Measurements from ENCODE around the gene CRNKL1.

Gene CRNKL1

DNA sequence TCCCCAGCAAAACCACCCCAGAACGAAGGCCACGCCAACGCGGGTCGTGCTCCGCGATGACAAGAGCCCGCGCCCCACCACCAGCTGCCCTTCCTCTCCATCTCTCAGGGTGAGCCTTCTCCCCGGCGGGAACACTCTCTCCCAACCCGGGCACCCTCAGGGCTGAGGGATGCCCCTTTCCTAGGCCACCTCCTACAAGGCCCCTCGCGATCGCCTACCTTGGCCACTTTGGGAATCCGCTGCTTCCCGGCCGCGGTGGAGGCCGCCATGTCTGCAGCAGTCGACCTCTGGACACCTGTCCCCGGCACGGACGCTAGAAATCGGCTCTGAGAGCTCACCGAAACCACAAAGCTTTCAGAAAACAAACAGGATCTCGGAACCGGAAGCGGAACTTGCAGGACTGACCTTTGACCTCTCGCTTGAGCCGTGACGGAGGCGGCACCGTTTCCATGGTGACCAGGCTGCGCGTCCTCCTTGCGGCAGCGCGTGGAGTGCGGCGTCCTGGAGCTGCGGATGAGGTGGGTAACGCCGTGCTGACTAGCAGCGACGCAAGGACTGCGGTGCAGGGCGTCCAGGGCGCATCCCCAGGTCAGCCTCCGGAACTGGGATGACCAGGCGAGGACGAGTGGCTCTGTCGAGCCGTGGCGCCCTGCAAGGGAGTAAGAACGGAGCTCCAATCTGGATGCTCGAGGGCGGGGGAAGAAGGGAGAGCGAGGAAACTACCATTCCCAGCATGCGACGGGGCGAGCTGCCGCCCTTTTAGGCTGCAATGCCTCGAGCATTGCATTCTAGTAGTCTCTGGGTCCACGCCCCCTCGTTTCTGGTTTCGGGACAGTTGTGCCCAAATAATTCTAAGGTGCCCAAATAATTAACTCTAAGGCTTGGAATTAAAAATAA is at the start of gene CRNKL1, which contains the start of gene CFAP61:
CRNKL1 (minus strand) TSS at position 393 of the 897 bp plus-strand sequence; CDS start at position 269, 124 bp downstream.
CFAP61 (plus strand) TSS at position 459 of the 897 bp plus-strand sequence. CDS start 4,122 bp downstream, outside the sequence.
- Histone ChIP-seq H3K27ac (ENCODE audit: low read depth, low read length) (peak within 1 kb of the TSS; percentile 84), H3K4me1 (ENCODE audit: control insufficient read depth in 1 of 2, insufficient read depth in 2 of 2, low read length in 2 of 2) (peaks cover 9 to 11% of the 10 kb centered on the region in 2 donors), H3K4me3 (ENCODE audit: low read depth in 1 of 2, low read length in 2 of 2) (peak within 1 kb of the TSS; percentile 98 to 100), H3K9me3 (ENCODE audit: control insufficient read depth in 1 of 2, low read length in 2 of 2) (no peaks in the 10 kb centered on the region), H3K36me3 (ENCODE audit: control insufficient read depth in 1 of 2, insufficient read depth in 2 of 2, low read length in 2 of 2) (peaks cover 18 to 30% of the 10 kb centered on the region in 2 donors), H3K27me3 (ENCODE audit: control insufficient read depth in 1 of 2, insufficient read depth in 2 of 2, low read length in 2 of 2) (peaks cover 0 to 4% of the 10 kb centered on the region in 2 donors), H3K9ac (ENCODE audit: low read depth in 1 of 2, low read length in 2 of 2) (peak within 1 kb of the TSS; percentile 92 to 93)

DNA sequence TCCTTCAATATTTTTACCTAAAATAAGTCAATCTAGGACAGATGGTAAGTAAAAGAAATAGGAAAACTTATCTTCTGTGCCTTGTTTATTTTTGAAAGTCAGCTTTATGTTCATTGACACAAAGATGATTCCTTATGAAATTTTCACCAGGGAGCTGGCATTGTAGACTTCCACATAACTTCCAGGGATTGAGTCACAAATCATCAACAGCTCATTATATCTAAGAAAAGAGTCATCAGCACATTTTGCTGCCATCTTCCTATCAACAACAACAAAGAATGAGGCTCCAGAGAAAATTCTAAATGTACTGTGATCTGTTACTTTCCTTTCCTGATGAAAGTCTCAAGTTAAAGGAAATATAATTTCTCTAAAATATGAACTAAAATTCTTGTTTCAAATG is 48.6 kb upstream of the CRNKL1 start:
- no peaks in the 10 kb centered on the region for H3K4me1 ChIP-seq (ENCODE audit: control insufficient read depth in 1 of 2, insufficient read depth in 2 of 2, low read length in 2 of 2)
- H3K9me3 ChIP-seq (ENCODE audit: control insufficient read depth in 1 of 2, low read length in 2 of 2), result no peaks in the 10 kb centered on the region
- H3K27ac ChIP-seq (ENCODE audit: low read depth, low read length), result no peak overlapping the region
- no peak overlapping the region for H3K4me3 ChIP-seq (ENCODE audit: low read depth in 1 of 2, low read length in 2 of 2)
- H3K9ac ChIP-seq (ENCODE audit: low read depth in 1 of 2, low read length in 2 of 2), result no peak overlapping the region
- peaks cover 3 to 6% of the 10 kb centered on the region in 2 donors for H3K27me3 ChIP-seq (ENCODE audit: control insufficient read depth in 1 of 2, insufficient read depth in 2 of 2, low read length in 2 of 2)
- no peaks in the 10 kb centered on the region for H3K36me3 ChIP-seq (ENCODE audit: control insufficient read depth in 1 of 2, insufficient read depth in 2 of 2, low read length in 2 of 2)

DNA sequence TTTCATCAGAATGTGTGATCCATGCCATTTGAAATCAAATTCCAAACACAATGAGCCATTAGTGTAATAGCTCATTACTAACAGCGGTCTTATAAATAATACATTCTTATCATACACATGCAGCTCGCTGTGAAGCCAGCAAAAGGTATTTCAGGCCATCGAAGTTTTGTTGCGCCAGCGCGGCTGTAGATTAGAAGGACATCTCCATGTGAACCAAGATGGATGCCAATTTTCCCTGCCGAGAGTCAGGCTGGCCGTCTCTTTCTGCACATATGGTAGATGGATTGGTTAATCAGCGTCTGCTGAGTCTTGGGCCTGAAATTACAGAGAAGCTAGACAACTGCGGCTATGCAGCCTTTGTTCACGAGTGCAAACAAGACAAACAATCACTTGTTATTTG is 44.2 kb upstream of the CRNKL1 start:
- no peak overlapping the region for H3K4me3 ChIP-seq (ENCODE audit: low read depth in 1 of 2, low read length in 2 of 2)
- H3K4me1 ChIP-seq (ENCODE audit: control insufficient read depth in 1 of 2, insufficient read depth in 2 of 2, low read length in 2 of 2), result no peaks in the 10 kb centered on the region
- no peak overlapping the region for H3K27ac ChIP-seq (ENCODE audit: low read depth, low read length)

DNA sequence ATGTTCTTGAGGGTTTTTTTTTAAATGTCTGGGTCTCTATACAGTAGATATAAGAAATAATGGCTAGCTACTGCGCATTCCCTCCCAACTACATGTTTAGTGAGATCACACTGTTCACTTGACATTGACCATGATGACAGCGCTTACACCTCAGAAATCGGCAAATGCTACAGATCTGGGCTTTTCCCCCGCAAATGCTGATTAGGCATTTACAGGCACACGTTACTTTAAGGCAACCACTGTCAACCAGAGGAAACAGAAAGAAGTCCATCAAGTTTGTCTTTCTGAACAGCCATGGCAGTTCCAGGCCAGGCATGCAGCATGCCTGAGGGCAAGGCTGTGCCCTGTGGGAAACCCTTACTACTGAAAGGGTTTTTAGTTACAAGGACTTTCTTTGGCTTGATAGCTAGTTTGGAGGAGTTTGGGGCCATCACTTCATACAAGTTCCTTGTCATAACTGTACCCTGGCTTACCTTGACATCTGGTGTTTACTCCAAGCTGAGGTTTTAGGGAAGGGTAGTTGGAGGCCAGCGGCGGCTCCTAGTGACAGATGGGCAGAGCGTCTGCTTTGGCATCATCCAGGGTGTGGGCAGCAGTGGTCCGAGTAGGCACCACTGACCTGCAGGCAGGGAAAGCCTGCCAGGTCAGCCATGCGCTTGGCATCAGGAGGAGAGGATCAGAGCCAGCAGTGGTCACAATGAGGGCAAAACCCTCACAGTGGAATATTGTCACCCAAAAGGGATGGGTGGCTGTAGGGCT is 43.0 kb upstream of the CRNKL1 start:
- Histone ChIP-seq H3K36me3 (ENCODE audit: control insufficient read depth in 1 of 2, insufficient read depth in 2 of 2, low read length in 2 of 2) (no peaks in the 10 kb centered on the region), H3K27ac (ENCODE audit: low read depth, low read length) (no peak overlapping the region), H3K4me1 (ENCODE audit: control insufficient read depth in 1 of 2, insufficient read depth in 2 of 2, low read length in 2 of 2) (no peaks in the 10 kb centered on the region), H3K27me3 (ENCODE audit: control insufficient read depth in 1 of 2, insufficient read depth in 2 of 2, low read length in 2 of 2) (peaks cover 3 to 6% of the 10 kb centered on the region in 2 donors), H3K9ac (ENCODE audit: low read depth in 1 of 2, low read length in 2 of 2) (no peak overlapping the region), H3K9me3 (ENCODE audit: control insufficient read depth in 1 of 2, low read length in 2 of 2) (no peaks in the 10 kb centered on the region), H3K4me3 (ENCODE audit: low read depth in 1 of 2, low read length in 2 of 2) (no peak overlapping the region)

More for the DNA sequence above, 44.2 kb upstream of the CRNKL1 start:
- Histone ChIP-seq H3K9me3 (ENCODE audit: control insufficient read depth in 1 of 2, low read length in 2 of 2) (no peaks in the 10 kb centered on the region), H3K27me3 (ENCODE audit: control insufficient read depth in 1 of 2, insufficient read depth in 2 of 2, low read length in 2 of 2) (peaks cover 3 to 6% of the 10 kb centered on the region in 2 donors), H3K36me3 (ENCODE audit: control insufficient read depth in 1 of 2, insufficient read depth in 2 of 2, low read length in 2 of 2) (no peaks in the 10 kb centered on the region), H3K9ac (ENCODE audit: low read depth in 1 of 2, low read length in 2 of 2) (no peak overlapping the region)

DNA sequence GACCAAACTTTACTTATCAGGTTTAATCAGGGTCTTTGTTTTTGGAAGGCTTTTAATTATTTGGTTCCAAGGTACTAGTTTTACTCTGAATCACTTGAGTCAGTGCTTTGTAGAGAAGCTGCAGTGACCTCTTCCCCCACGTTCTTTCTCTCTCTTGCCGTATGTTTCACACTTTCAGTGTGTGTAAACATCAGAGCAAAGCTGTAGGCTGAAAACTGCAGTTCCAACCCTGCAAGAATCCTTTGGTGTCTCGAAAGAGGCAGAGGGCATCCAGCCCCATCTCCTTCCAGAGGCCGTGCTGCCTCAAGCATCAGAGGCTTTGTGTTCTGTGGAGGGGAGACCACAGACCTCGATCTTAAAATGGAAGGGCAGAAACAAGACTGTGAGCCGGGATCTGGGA is 42.1 kb upstream of the CRNKL1 start:
- H3K4me3 ChIP-seq (ENCODE audit: low read depth in 1 of 2, low read length in 2 of 2), result no peak overlapping the region
- H3K27ac ChIP-seq (ENCODE audit: low read depth, low read length), result no peak overlapping the region
- H3K27me3 ChIP-seq (ENCODE audit: control insufficient read depth in 1 of 2, insufficient read depth in 2 of 2, low read length in 2 of 2), result peaks cover 3 to 6% of the 10 kb centered on the region in 2 donors
- H3K9ac ChIP-seq (ENCODE audit: low read depth in 1 of 2, low read length in 2 of 2), result no peak overlapping the region
- H3K4me1 ChIP-seq (ENCODE audit: control insufficient read depth in 1 of 2, insufficient read depth in 2 of 2, low read length in 2 of 2), result no peaks in the 10 kb centered on the region
- H3K36me3 ChIP-seq (ENCODE audit: control insufficient read depth in 1 of 2, insufficient read depth in 2 of 2, low read length in 2 of 2), result no peaks in the 10 kb centered on the region
- H3K9me3 ChIP-seq (ENCODE audit: control insufficient read depth in 1 of 2, low read length in 2 of 2), result no peaks in the 10 kb centered on the region

DNA sequence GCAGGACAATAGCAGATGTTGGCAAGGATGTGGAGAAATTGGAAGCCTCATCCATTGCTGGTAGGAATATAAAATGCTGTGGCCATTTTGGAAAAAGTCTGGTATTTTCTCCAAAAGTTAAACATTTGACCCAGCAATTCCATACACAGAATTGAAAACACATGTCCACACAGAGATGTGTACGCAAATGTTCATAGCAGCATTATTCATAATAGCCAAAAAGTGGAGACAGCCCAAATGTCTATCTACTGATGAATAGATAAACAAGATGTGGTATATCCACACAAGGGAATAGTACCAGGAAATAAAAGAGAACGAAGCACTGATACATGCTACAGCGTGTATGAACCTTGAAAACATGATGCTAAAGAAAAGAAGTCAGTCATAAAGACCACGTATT is 40.6 kb upstream of the CRNKL1 start:
- Histone ChIP-seq H3K36me3 (ENCODE audit: control insufficient read depth in 1 of 2, insufficient read depth in 2 of 2, low read length in 2 of 2) (no peaks in the 10 kb centered on the region), H3K27me3 (ENCODE audit: control insufficient read depth in 1 of 2, insufficient read depth in 2 of 2, low read length in 2 of 2) (peaks cover 3 to 6% of the 10 kb centered on the region in 2 donors), H3K27ac (ENCODE audit: low read depth, low read length) (no peak overlapping the region), H3K4me3 (ENCODE audit: low read depth in 1 of 2, low read length in 2 of 2) (no peak overlapping the region), H3K9me3 (ENCODE audit: control insufficient read depth in 1 of 2, low read length in 2 of 2) (no peaks in the 10 kb centered on the region), H3K9ac (ENCODE audit: low read depth in 1 of 2, low read length in 2 of 2) (no peak overlapping the region), H3K4me1 (ENCODE audit: control insufficient read depth in 1 of 2, insufficient read depth in 2 of 2, low read length in 2 of 2) (no peaks in the 10 kb centered on the region)

DNA sequence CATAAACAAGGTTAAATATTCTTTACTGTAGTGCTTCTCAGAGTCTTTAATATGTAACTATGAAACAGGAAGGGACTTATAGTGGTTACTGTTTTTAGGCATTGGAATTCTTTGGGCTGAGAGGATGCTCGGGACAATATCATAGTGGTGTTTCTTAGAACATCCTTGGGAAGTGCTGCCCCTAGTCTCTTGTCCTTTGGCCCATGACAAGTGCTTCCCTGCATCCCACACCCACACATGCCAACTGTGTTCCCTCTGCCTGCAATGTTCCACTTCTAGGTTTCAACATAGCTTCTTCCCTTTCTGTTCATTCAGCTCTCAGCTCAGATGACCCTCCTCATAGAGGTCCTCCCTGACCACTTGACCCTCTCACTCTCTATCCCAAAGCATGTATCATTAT is 37.7 kb upstream of the CRNKL1 start:
- H3K27ac ChIP-seq (ENCODE audit: low read depth, low read length), result no peak overlapping the region
- no peak overlapping the region for H3K9ac ChIP-seq (ENCODE audit: low read depth in 1 of 2, low read length in 2 of 2)

DNA sequence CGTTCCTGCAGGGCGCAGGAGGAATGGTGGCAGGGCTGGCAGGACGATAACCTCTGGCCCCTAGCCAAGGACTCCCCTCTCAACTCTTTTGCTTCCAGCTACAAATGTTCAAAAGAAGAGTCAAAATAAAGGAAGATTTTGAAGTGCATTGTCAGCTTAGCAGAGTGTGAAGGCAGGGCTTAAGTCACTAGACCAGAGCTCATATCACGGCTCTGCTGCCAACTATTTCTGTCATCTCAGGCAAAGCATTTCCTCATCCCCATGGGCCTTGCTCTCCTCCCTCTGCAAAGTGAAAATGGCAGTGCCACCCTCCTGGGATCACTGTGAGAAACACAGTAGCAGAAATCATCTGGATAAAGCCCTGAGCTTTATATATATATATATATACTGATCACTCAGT is 36.8 kb upstream of the CRNKL1 start:
- peaks cover 0 to 4% of the 10 kb centered on the region in 2 donors for H3K27me3 ChIP-seq (ENCODE audit: control insufficient read depth in 1 of 2, insufficient read depth in 2 of 2, low read length in 2 of 2)
- H3K4me1 ChIP-seq (ENCODE audit: control insufficient read depth in 1 of 2, insufficient read depth in 2 of 2, low read length in 2 of 2), result no peaks in the 10 kb centered on the region
- no peak overlapping the region for H3K27ac ChIP-seq (ENCODE audit: low read depth, low read length)
- H3K9ac ChIP-seq (ENCODE audit: low read depth in 1 of 2, low read length in 2 of 2), result no peak overlapping the region
- H3K9me3 ChIP-seq (ENCODE audit: control insufficient read depth in 1 of 2, low read length in 2 of 2), result no peaks in the 10 kb centered on the region
- no peak overlapping the region for H3K4me3 ChIP-seq (ENCODE audit: low read depth in 1 of 2, low read length in 2 of 2)
- H3K36me3 ChIP-seq (ENCODE audit: control insufficient read depth in 1 of 2, insufficient read depth in 2 of 2, low read length in 2 of 2), result no peaks in the 10 kb centered on the region

More for the DNA sequence above, 37.7 kb upstream of the CRNKL1 start:
- Histone ChIP-seq H3K4me1 (ENCODE audit: control insufficient read depth in 1 of 2, insufficient read depth in 2 of 2, low read length in 2 of 2) (no peaks in the 10 kb centered on the region), H3K4me3 (ENCODE audit: low read depth in 1 of 2, low read length in 2 of 2) (no peak overlapping the region), H3K27me3 (ENCODE audit: control insufficient read depth in 1 of 2, insufficient read depth in 2 of 2, low read length in 2 of 2) (peaks cover 0 to 4% of the 10 kb centered on the region in 2 donors), H3K9me3 (ENCODE audit: control insufficient read depth in 1 of 2, low read length in 2 of 2) (no peaks in the 10 kb centered on the region), H3K36me3 (ENCODE audit: control insufficient read depth in 1 of 2, insufficient read depth in 2 of 2, low read length in 2 of 2) (no peaks in the 10 kb centered on the region)

DNA sequence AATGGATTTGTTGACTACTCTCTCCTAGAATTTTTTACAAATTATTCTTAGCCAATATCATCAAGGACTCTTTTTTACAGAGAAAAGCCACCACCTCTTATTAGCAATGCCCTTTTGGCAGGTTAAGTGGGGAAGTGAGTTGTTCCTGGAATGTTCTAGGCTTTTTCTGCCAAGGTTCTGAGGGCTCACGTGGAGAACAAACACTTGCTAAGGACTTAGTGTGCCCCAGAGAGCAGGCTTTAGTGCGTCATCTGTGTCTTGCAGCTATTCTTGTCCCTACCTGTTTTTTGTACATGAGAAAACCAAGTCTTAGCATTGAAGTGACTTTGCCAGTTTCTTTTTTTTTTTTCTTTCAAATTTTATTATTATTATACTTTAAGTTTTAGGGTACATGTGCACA is 33.5 kb upstream of the CRNKL1 start:
- Histone ChIP-seq H3K27me3 (ENCODE audit: control insufficient read depth in 1 of 2, insufficient read depth in 2 of 2, low read length in 2 of 2) (peaks cover 0 to 4% of the 10 kb centered on the region in 2 donors), H3K9me3 (ENCODE audit: control insufficient read depth in 1 of 2, low read length in 2 of 2) (no peaks in the 10 kb centered on the region), H3K9ac (ENCODE audit: low read depth in 1 of 2, low read length in 2 of 2) (no peak overlapping the region), H3K36me3 (ENCODE audit: control insufficient read depth in 1 of 2, insufficient read depth in 2 of 2, low read length in 2 of 2) (no peaks in the 10 kb centered on the region), H3K4me1 (ENCODE audit: control insufficient read depth in 1 of 2, insufficient read depth in 2 of 2, low read length in 2 of 2) (no peaks in the 10 kb centered on the region), H3K27ac (ENCODE audit: low read depth, low read length) (no peak overlapping the region), H3K4me3 (ENCODE audit: low read depth in 1 of 2, low read length in 2 of 2) (no peak overlapping the region)

DNA sequence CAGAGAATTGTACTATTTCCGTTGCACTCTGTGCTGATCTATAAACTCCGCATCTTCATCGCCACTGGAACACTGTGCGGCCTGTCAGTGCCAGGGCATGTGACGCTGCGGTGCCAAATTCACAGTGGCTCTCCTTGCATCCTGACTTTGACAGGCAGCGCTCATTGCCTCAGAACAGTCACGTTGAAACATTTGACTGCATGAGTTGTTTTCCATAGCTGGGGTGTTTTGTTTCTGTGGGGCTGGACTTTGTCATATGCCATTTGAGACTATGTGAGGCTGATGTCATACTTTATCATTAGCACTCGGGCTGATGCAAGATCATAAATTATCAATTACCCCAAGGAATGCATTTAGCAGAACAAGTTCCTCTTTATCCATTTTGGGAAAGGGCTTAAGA is 32.8 kb upstream of the CRNKL1 start:
- no peak overlapping the region for H3K9ac ChIP-seq (ENCODE audit: low read depth in 1 of 2, low read length in 2 of 2)
- no peaks in the 10 kb centered on the region for H3K4me1 ChIP-seq (ENCODE audit: control insufficient read depth in 1 of 2, insufficient read depth in 2 of 2, low read length in 2 of 2)
- H3K9me3 ChIP-seq (ENCODE audit: control insufficient read depth in 1 of 2, low read length in 2 of 2), result no peaks in the 10 kb centered on the region
- H3K27ac ChIP-seq (ENCODE audit: low read depth, low read length), result no peak overlapping the region
- H3K4me3 ChIP-seq (ENCODE audit: low read depth in 1 of 2, low read length in 2 of 2), result no peak overlapping the region
- H3K27me3 ChIP-seq (ENCODE audit: control insufficient read depth in 1 of 2, insufficient read depth in 2 of 2, low read length in 2 of 2), result peaks cover 0 to 4% of the 10 kb centered on the region in 2 donors
- H3K36me3 ChIP-seq (ENCODE audit: control insufficient read depth in 1 of 2, insufficient read depth in 2 of 2, low read length in 2 of 2), result no peaks in the 10 kb centered on the region

All from duodenal mucosa (tissue), 2 donors.